Mesothelial cell of epicardium (in vitro differentiated cells): ENCODE measurements around the gene TMC5. TPM values are rescaled to one million over a fixed set of nuclear protein-coding genes. Genes with fewer than 3 reads are reported as not detected.

ENCODE experiments used
- DNase-seq, 2 experiments: peaks; one replicate each; pipeline ENCODE4 v3.0.0; 2021; ENCODE audit warnings: low spot score in 2 of 2; ENCODE audit not compliant: unreplicated experiment in 2 of 2
- H3K27ac Mint-ChIP-seq: 2 replicates; pipeline ENCODE4 v1.8.0; 2021; ENCODE audit warnings: mixed read lengths
- H3K27me3 Mint-ChIP-seq: 2 replicates; pipeline ENCODE4 v1.8.0; 2021; ENCODE audit warnings: low read depth, mixed read lengths
- H3K36me3 Mint-ChIP-seq: 2 replicates; pipeline ENCODE4 v1.8.0; 2021; ENCODE audit warnings: mixed read lengths
- H3K4me1 Mint-ChIP-seq: 2 replicates; pipeline ENCODE4 v1.8.0; 2021; ENCODE audit warnings: mixed read lengths
- H3K4me3 Mint-ChIP-seq: 2 replicates; pipeline ENCODE4 v1.8.0; 2021; ENCODE audit warnings: mild to moderate bottlenecking, moderate library complexity, mixed read lengths
- H3K9me3 Mint-ChIP-seq: 2 replicates; pipeline ENCODE4 v1.8.0; 2021; ENCODE audit warnings: mixed read lengths
- total RNA-seq: library from RNA; stranded (reverse); gene quantifications from 3 replicates; pipeline ENCODE4 v1.2.1, GENCODE V29; 2021
- TF ChIP-seq, protein P1 (sequence below): fragments of 200-600 bp; sonication (generic); IDR thresholded peaks from one replicate; pipeline ENCODE4 v1.5.0; 2021; ENCODE audit warnings: antibody characterized with exemption; ENCODE audit not compliant: unreplicated experiment

TMC5 gene
- total RNA-seq, 1 donor from 2014 or later, result 1.4 TPM

DNA sequence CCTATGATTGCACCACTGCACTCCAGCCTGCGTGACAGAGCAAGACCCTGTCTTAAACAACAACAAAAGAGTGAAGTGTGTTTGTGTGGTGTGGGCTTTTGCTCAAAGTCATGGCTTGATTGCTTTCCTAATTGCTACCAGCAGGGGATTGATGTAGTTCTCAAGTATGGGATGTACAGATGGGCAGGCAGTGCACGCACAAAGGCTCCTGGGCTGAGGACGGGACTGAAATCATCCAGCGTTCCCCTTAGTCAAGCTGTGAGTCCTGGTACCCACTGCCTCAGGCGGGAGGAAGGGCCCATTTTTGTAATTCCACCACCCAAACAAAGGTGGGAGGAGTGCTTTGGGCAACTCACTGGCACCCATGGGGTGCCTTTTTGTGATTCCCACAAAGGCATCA lies 56.9 kb downstream of the TMC5 start:
- Mint-ChIP-seq H3K36me3 (no peaks in the 10 kb centered on the region), H3K27me3 (no peaks in the 10 kb centered on the region), H3K4me1 (no peaks in the 10 kb centered on the region), H3K9me3 (no peaks in the 10 kb centered on the region), H3K4me3 (no peak overlapping the region), H3K27ac (no peak overlapping the region)
- TF ChIP-seq, protein P1, sequence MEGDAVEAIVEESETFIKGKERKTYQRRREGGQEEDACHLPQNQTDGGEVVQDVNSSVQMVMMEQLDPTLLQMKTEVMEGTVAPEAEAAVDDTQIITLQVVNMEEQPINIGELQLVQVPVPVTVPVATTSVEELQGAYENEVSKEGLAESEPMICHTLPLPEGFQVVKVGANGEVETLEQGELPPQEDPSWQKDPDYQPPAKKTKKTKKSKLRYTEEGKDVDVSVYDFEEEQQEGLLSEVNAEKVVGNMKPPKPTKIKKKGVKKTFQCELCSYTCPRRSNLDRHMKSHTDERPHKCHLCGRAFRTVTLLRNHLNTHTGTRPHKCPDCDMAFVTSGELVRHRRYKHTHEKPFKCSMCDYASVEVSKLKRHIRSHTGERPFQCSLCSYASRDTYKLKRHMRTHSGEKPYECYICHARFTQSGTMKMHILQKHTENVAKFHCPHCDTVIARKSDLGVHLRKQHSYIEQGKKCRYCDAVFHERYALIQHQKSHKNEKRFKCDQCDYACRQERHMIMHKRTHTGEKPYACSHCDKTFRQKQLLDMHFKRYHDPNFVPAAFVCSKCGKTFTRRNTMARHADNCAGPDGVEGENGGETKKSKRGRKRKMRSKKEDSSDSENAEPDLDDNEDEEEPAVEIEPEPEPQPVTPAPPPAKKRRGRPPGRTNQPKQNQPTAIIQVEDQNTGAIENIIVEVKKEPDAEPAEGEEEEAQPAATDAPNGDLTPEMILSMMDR, result no peak
- no peak for DNase-seq

DNA sequence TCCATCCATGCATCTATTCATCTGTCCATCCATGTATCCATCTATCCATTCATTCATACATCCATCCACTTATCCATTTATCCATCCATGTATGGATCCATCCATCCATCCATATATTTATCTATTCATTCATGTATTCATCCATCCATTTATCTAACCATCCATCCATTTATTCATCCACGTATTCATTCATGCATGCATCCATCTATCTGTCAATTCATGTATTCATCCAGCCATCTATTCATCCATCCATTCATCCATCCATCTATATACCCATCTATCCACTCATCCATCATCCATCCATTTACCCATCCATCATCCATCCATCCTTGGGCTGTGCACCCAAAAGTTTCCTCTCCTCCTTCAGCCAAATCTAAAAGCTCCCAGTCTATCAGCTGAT lies 60.8 kb downstream of the TMC5 start:
- no peaks in the 10 kb centered on the region for H3K9me3 Mint-ChIP-seq
- no peak for DNase-seq
- no peaks in the 10 kb centered on the region for H3K27me3 Mint-ChIP-seq
- H3K4me3 Mint-ChIP-seq, result no peak overlapping the region
- H3K36me3 Mint-ChIP-seq, result no peaks in the 10 kb centered on the region
- no peak overlapping the region for H3K27ac Mint-ChIP-seq
- H3K4me1 Mint-ChIP-seq, result no peaks in the 10 kb centered on the region
- TF ChIP-seq, protein P1, result no peak

DNA sequence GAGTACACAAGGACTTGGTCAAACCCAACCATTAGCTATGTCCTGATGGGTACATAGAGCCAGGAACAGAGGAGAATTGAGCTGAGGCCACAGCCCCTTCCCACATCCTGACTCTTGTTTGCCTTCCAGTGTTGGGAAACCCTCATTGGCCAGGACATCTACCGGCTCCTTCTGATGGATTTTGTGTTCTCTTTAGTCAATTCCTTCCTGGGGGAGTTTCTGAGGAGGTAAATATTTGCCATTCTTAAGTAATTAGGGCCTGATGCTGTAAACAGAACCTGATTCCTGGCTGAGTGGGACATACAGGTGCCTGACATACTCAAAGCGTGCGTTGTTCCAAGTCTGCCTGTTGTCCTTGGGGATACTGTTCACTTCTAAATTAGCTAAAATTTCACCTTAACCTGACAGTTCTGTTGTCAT lies 61.6 kb downstream of the TMC5 start:
- no peaks in the 10 kb centered on the region for H3K9me3 Mint-ChIP-seq
- no peak overlapping the region for H3K27ac Mint-ChIP-seq
- no peaks in the 10 kb centered on the region for H3K27me3 Mint-ChIP-seq
- H3K36me3 Mint-ChIP-seq, result no peaks in the 10 kb centered on the region
- TF ChIP-seq, protein P1, result no peak
- DNase-seq, result no peak
- no peaks in the 10 kb centered on the region for H3K4me1 Mint-ChIP-seq
- H3K4me3 Mint-ChIP-seq, result no peak overlapping the region

DNA sequence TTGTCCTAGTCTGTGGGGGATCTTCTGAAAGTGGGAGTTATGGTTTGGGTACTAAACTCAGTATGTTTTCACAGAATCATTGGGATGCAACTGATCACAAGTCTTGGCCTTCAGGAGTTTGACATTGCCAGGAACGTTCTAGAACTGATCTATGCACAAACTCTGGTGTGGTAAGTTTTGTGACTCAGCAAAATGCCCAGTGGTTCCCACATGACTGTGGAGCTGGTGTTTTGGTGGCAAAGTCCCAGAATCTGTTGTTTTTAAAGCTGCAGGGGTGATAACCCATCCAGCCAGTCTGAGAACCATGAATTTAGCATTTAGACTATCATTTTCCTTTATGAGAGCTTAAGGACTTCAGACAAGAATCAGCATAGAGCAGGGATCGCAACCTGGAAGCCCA lies 63.6 kb downstream of the TMC5 start:
- TF ChIP-seq, protein P1, result no peak
- no peak overlapping the region for H3K4me3 Mint-ChIP-seq
- no peaks in the 10 kb centered on the region for H3K27me3 Mint-ChIP-seq
- no peaks in the 10 kb centered on the region for H3K9me3 Mint-ChIP-seq
- no peak for DNase-seq
- H3K27ac Mint-ChIP-seq, result no peak overlapping the region
- no peaks in the 10 kb centered on the region for H3K4me1 Mint-ChIP-seq
- no peaks in the 10 kb centered on the region for H3K36me3 Mint-ChIP-seq

DNA sequence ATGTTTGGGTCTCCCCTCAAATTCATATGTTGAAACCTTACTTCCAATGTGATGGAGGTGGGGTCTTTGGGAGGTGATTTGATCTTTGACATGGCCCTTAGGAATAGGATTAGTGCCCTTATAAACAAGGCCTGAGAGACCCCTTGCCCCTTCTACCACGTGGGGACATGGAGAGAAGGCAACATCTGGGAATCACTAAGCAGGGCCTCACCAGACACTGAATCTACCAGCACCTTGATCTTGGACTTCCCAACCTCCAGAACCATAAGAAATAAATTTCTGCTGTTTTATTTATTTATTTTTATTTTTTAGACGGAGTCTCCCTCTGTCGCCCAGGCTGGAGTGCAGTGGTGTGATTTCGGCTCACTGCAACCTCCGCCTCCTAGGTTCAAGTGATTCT lies 64.1 kb downstream of the TMC5 start:
- no peak overlapping the region for H3K4me3 Mint-ChIP-seq
- H3K27me3 Mint-ChIP-seq, result no peaks in the 10 kb centered on the region
- no peak overlapping the region for H3K27ac Mint-ChIP-seq
- H3K4me1 Mint-ChIP-seq, result no peaks in the 10 kb centered on the region
- no peak for DNase-seq
- H3K9me3 Mint-ChIP-seq, result no peaks in the 10 kb centered on the region
- no peaks in the 10 kb centered on the region for H3K36me3 Mint-ChIP-seq
- TF ChIP-seq, protein P1, result no peak

DNA sequence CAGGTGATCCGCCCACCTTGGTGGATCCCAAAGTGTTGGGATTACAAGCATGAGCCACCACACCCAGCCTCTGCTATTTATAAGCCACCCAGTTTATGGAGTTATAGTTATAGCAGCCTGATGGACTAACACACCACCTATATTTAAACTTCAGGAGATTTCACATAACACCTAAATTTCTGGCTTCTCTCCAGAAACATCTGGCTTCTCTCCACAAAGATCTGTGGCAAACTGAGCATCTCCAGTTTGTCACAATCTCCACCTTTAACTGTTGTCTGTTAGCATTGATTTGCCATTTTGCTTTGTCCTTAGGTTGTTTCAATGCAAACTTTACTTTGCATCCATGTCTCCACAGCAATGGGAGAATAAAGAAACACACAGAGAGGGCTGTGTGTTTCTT lies 64.6 kb downstream of the TMC5 start:
- H3K4me3 Mint-ChIP-seq, result no peak overlapping the region
- DNase-seq, result no peak
- TF ChIP-seq, protein P1, result no peak
- no peaks in the 10 kb centered on the region for H3K36me3 Mint-ChIP-seq
- no peak overlapping the region for H3K27ac Mint-ChIP-seq
- no peaks in the 10 kb centered on the region for H3K4me1 Mint-ChIP-seq
- no peaks in the 10 kb centered on the region for H3K27me3 Mint-ChIP-seq
- H3K9me3 Mint-ChIP-seq, result no peaks in the 10 kb centered on the region
